Neural progenitor cell (in vitro differentiated cells): Measurements from ENCODE around the gene SREBF1.

Experiments
- EZH2 ChIP-seq: fragments of 200-600 bp; sonication (generic); IDR thresholded peaks from 2 replicates; pipeline ENCODE4 v1.6.1; 2017; ENCODE audit warnings: antibody characterized with exemption, mild to moderate bottlenecking, moderate library complexity
- EZH2phosphoT487 ChIP-seq: fragments of 200-600 bp; sonication (generic); IDR thresholded peaks from 2 replicates; pipeline ENCODE4 v1.6.1; 2017; ENCODE audit warnings: antibody characterized with exemption
- TF ChIP-seq, protein P1 (sequence below): fragments of 200-600 bp; sonication (generic); IDR thresholded peaks from 2 replicates; pipeline ENCODE4 v1.5.1; 2017; ENCODE audit warnings: antibody characterized with exemption, mild to moderate bottlenecking

DNA sequence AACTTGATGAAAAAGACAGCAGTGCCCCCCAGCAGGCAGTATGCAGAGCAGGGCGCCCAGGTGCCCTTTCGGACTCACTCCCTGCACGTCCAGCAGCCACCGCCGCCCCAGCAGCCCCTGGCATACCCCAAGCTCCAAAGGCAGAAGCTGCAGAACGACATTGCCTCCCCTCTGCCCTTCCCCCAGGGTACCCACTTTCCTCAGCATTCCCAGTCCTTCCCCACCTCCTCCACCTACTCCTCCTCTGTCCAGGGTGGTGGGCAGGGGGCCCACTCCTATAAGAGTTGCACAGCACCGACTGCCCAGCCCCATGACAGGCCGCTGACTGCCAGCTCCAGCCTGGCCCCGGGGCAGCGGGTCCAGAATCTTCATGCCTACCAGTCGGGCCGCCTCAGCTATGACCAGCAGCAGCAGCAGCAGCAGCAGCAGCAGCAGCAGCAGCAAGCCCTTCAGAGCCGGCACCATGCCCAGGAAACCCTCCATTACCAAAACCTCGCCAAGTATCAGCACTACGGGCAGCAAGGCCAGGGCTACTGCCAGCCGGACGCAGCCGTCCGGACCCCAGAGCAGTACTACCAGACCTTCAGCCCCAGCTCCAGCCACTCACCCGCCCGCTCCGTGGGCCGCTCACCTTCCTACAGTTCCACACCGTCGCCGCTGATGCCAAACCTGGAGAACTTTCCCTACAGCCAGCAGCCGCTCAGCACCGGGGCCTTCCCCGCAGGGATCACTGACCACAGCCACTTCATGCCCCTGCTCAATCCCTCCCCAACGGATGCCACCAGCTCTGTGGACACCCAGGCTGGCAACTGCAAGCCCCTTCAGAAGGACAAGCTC, 43.2 kb downstream of the SREBF1 start:
- TF ChIP-seq, protein P1, sequence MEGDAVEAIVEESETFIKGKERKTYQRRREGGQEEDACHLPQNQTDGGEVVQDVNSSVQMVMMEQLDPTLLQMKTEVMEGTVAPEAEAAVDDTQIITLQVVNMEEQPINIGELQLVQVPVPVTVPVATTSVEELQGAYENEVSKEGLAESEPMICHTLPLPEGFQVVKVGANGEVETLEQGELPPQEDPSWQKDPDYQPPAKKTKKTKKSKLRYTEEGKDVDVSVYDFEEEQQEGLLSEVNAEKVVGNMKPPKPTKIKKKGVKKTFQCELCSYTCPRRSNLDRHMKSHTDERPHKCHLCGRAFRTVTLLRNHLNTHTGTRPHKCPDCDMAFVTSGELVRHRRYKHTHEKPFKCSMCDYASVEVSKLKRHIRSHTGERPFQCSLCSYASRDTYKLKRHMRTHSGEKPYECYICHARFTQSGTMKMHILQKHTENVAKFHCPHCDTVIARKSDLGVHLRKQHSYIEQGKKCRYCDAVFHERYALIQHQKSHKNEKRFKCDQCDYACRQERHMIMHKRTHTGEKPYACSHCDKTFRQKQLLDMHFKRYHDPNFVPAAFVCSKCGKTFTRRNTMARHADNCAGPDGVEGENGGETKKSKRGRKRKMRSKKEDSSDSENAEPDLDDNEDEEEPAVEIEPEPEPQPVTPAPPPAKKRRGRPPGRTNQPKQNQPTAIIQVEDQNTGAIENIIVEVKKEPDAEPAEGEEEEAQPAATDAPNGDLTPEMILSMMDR, result no peak
- no peak for TF ChIP-seq EZH2
- no peak for TF ChIP-seq EZH2phosphoT487
